A549 (cell line): ENCODE results near the gene NAV2. TPM values are rescaled to one million over a fixed set of nuclear protein-coding genes. Genes with fewer than 3 reads are reported as not detected.

Experiments used
- ATAC-seq, 2 experiments: fragments of 200-7000 bp in 1 of 2; fragments of >200 bp in 1 of 2; cut with Nextera tagmentation in 1 of 2; cut with Tn5 transposase in 1 of 2; 3 replicates each; pipeline versions ENCODE4 v1.8.0 to v1.9.1; 2018 to 2020; ENCODE audit warnings: mild to moderate bottlenecking in 1 of 2, moderate library complexity in 1 of 2
- CTCF ChIA-PET: fragments of 300-600 bp; sonication (Branson Sonifier 250); formaldehyde crosslinking; extraction: SDS; loops from one replicate; lab custom pipeline; 2021; ENCODE audit warnings: antibody characterized with exemption, inconsistent platforms; lab: Yijun Ruan, JAX
- POLR2A ChIA-PET: fragments of 350-600 bp; formaldehyde crosslinking; extraction: SDS; loops from one replicate; lab custom pipeline; 2021; ENCODE audit warnings: antibody characterized with exemption, inconsistent platforms; lab: Yijun Ruan, JAX
- DNase-seq, 2 experiments: peaks; one replicate each; pipeline versions ENCODE4 v3.0.0 to v3.0.0-alpha.2; 2011 to 2016; ENCODE audit warnings: low read depth in 1 of 2, low spot score in 1 of 2
- FAIRE-seq: peaks from 2 replicates; lab custom pipeline; 2011; peaks lifted over from hg19 to GRCh38; lab: Jason Lieb, UNC
- H3K27ac ChIP-seq, 2 experiments: fragments of >200 bp; sonication (Bioruptor Twin); formaldehyde crosslinking; 3 replicates each; pipeline ENCODE4 v1.5.1; 2016 to 2017
- H3K4me1 ChIP-seq: fragments of >200 bp; sonication (Bioruptor Twin); formaldehyde crosslinking; 3 replicates; pipeline ENCODE4 v1.6.1; 2016
- H3K4me2 ChIP-seq: fragments of >200 bp; sonication (Bioruptor Twin); formaldehyde crosslinking; 3 replicates; pipeline ENCODE4 v1.6.1; 2016
- H3K4me3 ChIP-seq: fragments of >200 bp; sonication (Bioruptor Twin); formaldehyde crosslinking; 3 replicates; pipeline ENCODE4 v1.5.1; 2016
- H3K9me3 ChIP-seq: fragments of >200 bp; sonication (Bioruptor Twin); formaldehyde crosslinking; 3 replicates; pipeline ENCODE4 v1.6.1; 2016
- CBX8 ChIP-seq: fragments of 200-600 bp; sonication (generic); IDR thresholded peaks from 2 replicates; pipeline ENCODE4 v1.6.1; 2016
- CEBPB ChIP-seq, 2 experiments: fragments of >200 bp in 1 of 2; sonication (Bioruptor Twin) in 1 of 2; formaldehyde crosslinking in 1 of 2; IDR thresholded peaks; 2 replicates each; pipeline ENCODE4 v1.6.1; 2012 to 2016
- FOSL2 ChIP-seq, 2 experiments: fragments of 450-650 bp in 1 of 2; fragments of >200 bp in 1 of 2; sonication (Bioruptor Twin) in 1 of 2; formaldehyde crosslinking; IDR thresholded peaks; 2 replicates each; pipeline versions ENCODE4 v1.5.0 to v1.6.1; 2016 to 2020; ENCODE audit warnings: mild to moderate bottlenecking in 1 of 2, moderate library complexity in 1 of 2
- GATA3 ChIP-seq: IDR thresholded peaks from 2 replicates; pipeline ENCODE4 v1.6.1; 2012; ENCODE audit warnings: borderline replicate concordance
- HEYL ChIP-seq: fragments of 250-450 bp; sonication (Bioruptor Pico); IDR thresholded peaks from 2 replicates; pipeline ENCODE4 v1.8.0; 2021; ENCODE audit warnings: mild to moderate bottlenecking, moderate library complexity
- HOXA7 ChIP-seq: fragments of 250-450 bp; sonication (Bioruptor Pico); IDR thresholded peaks from 2 replicates; pipeline ENCODE4 v1.5.0; 2020; ENCODE audit warnings: mild to moderate bottlenecking, moderate library complexity
- HOXB5 ChIP-seq: fragments of 250-450 bp; sonication (Bioruptor Pico); IDR thresholded peaks from 2 replicates; pipeline ENCODE4 v1.5.0; 2020; ENCODE audit warnings: mild to moderate bottlenecking, moderate library complexity
- JUNB ChIP-seq: fragments of >200 bp; sonication (Bioruptor Twin); formaldehyde crosslinking; IDR thresholded peaks from 2 replicates; pipeline ENCODE4 v1.6.1; 2016
- MYC ChIP-seq: IDR thresholded peaks from 2 replicates; pipeline ENCODE4 v1.6.1; 2012; ENCODE audit warnings: mild to moderate bottlenecking, inconsistent platforms, low read length, improper control_type of control experiment, borderline replicate concordance
- NR3C1 ChIP-seq: fragments of >200 bp; sonication (Bioruptor Twin); formaldehyde crosslinking; IDR thresholded peaks from 3 replicates; pipeline ENCODE4 v1.6.1; 2017
- PHF8 ChIP-seq: fragments of 200-600 bp; sonication (generic); IDR thresholded peaks from 2 replicates; pipeline ENCODE4 v1.6.1; 2016; ENCODE audit warnings: low read depth, mild to moderate bottlenecking, antibody characterized with exemption, moderate library complexity, borderline replicate concordance
- POLR2AphosphoS2 ChIP-seq: conservative IDR thresholded peaks from 2 replicates; pipeline ENCODE4 v1.6.1; 2012; ENCODE audit warnings: low read length, improper control_type of control experiment, inconsistent platforms
- RCOR1 ChIP-seq: fragments of 150-350 bp; IDR thresholded peaks from 2 replicates; pipeline ENCODE4 v1.6.1; 2014; ENCODE audit warnings: antibody characterized with exemption, low read length, low read depth
- SMC3 ChIP-seq: fragments of >200 bp; sonication (Bioruptor Twin); formaldehyde crosslinking; IDR thresholded peaks from 3 replicates; pipeline ENCODE4 v1.6.1; 2018; ENCODE audit warnings: inconsistent platforms
- SREBF2 ChIP-seq: fragments of 450-650 bp; IDR thresholded peaks from 2 replicates; pipeline ENCODE4 v1.6.1; 2014; ENCODE audit warnings: mild to moderate bottlenecking, moderate library complexity
- ZSCAN20 ChIP-seq: fragments of 250-450 bp; sonication (Bioruptor Pico); IDR thresholded peaks from 2 replicates; pipeline ENCODE4 v1.8.0; 2022; ENCODE audit warnings: mild to moderate bottlenecking, moderate library complexity
- WGBS: methylation state at CpG from one replicate; pipeline ENCODE4 v1.1.6; 2017; ENCODE audit errors: missing lambda C conversion rate; 5-methylcytosine and 5-hydroxymethylcytosine counted together
- polyA plus RNA-seq, 4 experiments: library from polyadenylated mRNA; depleted of rRNA in 3 of 4; stranded (reverse); fragments of >200 nt; fragmentation: RNase III in 1 of 4; extraction: RNeasy Plus Mini Kit Qiagen cat#74134 plus additional on column Dnase treatment in 1 of 4; gene quantifications; 2 replicates in 3 of 4; 3 replicates in 1 of 4; pipeline ENCODE4 v1.2.3, GENCODE V29; 2011 to 2017
- TF ChIP-seq, protein P1 (sequence below): IDR thresholded peaks from 2 replicates; pipeline ENCODE4 v1.6.1; 2012
- TF ChIP-seq, protein P2 (sequence below): fragments of 200-600 bp; sonication (generic); IDR thresholded peaks from 2 replicates; pipeline ENCODE4 v1.6.1; 2016; ENCODE audit warnings: antibody characterized with exemption, mild to moderate bottlenecking, moderate library complexity
- TF ChIP-seq, protein P3 (sequence below): fragments of >200 bp; sonication (Bioruptor Twin); formaldehyde crosslinking; IDR thresholded peaks from 3 replicates; pipeline ENCODE4 v1.5.1; 2016
- TF ChIP-seq, protein P4 (sequence below): IDR thresholded peaks from 2 replicates; pipeline ENCODE4 v1.6.1; 2012; ENCODE audit warnings: low read depth, borderline replicate concordance

The NAV2 gene
- polyA plus RNA-seq, 2 of the 4 experiments (the other 2 are of a cell fraction) = 4.9 to 19.8 TPM

DNA sequence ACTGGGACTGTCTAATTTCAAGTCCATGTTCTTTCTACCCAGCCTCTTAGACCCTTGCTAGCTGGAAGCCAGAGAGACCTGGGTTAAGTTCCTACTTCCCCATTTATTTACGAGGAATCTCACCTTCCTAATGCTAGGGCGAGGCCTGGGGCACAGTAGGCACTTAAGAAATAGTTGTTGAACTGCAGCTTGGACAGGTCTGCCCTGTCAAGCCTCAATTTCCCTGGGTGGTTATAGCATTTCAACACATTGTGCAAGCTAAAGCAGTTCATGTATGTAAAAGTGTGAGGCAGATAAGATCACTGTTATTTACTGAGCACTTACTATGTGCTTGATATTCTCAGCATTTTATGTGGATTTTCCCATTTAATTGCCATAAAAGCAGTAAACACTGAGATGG, 12.1 kb downstream of the NAV2 start:
- H3K4me1 ChIP-seq = peaks cover 18% of the 10 kb centered on the region
- no peak overlapping the region for H3K4me2 ChIP-seq
- POLR2A ChIA-PET = no interaction called here
- ATAC-seq (no peak), FAIRE-seq (no peak), DNase-seq (no peak)
- H3K27ac ChIP-seq = no peak overlapping the region; a peak in 1 of 6 replicates
- no peak overlapping the region for H3K4me3 ChIP-seq
- CTCF ChIA-PET = interaction anchor here (1.2 to 6.2 kb wide), 4 partner anchors 18 to 171 kb away, joined by 3 to 37 read pairs (median 14); no protein-coding TSS in a partner anchor
- 72% methylated on average over 2 of the region's 2 CpGs for WGBS
- TF ChIP-seq, protein P1, sequence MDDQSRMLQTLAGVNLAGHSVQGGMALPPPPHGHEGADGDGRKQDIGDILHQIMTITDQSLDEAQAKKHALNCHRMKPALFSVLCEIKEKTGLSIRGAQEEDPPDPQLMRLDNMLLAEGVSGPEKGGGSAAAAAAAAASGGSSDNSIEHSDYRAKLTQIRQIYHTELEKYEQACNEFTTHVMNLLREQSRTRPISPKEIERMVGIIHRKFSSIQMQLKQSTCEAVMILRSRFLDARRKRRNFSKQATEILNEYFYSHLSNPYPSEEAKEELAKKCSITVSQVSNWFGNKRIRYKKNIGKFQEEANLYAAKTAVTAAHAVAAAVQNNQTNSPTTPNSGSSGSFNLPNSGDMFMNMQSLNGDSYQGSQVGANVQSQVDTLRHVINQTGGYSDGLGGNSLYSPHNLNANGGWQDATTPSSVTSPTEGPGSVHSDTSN = no peak
- no peak for TF ChIP-seq HEYL (CRISPR knock-in tag)
- TF ChIP-seq HOXB5 = no peak
- no peak for TF ChIP-seq CEBPB (IDR thresholded peaks at IDR 0.05)
- no peak for TF ChIP-seq MYC
- TF ChIP-seq HOXA7 (CRISPR knock-in tag) = no peak
- TF ChIP-seq POLR2AphosphoS2 = no peak
- no peak for TF ChIP-seq FOSL2 (IDR thresholded peaks at IDR 0.05)
- no peak for TF ChIP-seq FOSL2 (CRISPR knock-in tag; IDR thresholded peaks at IDR 0.05)
- no peak for TF ChIP-seq GATA3
- no peak for TF ChIP-seq SREBF2
- TF ChIP-seq, protein P2, sequence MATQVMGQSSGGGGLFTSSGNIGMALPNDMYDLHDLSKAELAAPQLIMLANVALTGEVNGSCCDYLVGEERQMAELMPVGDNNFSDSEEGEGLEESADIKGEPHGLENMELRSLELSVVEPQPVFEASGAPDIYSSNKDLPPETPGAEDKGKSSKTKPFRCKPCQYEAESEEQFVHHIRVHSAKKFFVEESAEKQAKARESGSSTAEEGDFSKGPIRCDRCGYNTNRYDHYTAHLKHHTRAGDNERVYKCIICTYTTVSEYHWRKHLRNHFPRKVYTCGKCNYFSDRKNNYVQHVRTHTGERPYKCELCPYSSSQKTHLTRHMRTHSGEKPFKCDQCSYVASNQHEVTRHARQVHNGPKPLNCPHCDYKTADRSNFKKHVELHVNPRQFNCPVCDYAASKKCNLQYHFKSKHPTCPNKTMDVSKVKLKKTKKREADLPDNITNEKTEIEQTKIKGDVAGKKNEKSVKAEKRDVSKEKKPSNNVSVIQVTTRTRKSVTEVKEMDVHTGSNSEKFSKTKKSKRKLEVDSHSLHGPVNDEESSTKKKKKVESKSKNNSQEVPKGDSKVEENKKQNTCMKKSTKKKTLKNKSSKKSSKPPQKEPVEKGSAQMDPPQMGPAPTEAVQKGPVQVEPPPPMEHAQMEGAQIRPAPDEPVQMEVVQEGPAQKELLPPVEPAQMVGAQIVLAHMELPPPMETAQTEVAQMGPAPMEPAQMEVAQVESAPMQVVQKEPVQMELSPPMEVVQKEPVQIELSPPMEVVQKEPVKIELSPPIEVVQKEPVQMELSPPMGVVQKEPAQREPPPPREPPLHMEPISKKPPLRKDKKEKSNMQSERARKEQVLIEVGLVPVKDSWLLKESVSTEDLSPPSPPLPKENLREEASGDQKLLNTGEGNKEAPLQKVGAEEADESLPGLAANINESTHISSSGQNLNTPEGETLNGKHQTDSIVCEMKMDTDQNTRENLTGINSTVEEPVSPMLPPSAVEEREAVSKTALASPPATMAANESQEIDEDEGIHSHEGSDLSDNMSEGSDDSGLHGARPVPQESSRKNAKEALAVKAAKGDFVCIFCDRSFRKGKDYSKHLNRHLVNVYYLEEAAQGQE = no peak
- TF ChIP-seq, protein P3, sequence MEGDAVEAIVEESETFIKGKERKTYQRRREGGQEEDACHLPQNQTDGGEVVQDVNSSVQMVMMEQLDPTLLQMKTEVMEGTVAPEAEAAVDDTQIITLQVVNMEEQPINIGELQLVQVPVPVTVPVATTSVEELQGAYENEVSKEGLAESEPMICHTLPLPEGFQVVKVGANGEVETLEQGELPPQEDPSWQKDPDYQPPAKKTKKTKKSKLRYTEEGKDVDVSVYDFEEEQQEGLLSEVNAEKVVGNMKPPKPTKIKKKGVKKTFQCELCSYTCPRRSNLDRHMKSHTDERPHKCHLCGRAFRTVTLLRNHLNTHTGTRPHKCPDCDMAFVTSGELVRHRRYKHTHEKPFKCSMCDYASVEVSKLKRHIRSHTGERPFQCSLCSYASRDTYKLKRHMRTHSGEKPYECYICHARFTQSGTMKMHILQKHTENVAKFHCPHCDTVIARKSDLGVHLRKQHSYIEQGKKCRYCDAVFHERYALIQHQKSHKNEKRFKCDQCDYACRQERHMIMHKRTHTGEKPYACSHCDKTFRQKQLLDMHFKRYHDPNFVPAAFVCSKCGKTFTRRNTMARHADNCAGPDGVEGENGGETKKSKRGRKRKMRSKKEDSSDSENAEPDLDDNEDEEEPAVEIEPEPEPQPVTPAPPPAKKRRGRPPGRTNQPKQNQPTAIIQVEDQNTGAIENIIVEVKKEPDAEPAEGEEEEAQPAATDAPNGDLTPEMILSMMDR = no peak
- TF ChIP-seq RCOR1 = no peak
- no peak for TF ChIP-seq NR3C1
- TF ChIP-seq, protein P4, sequence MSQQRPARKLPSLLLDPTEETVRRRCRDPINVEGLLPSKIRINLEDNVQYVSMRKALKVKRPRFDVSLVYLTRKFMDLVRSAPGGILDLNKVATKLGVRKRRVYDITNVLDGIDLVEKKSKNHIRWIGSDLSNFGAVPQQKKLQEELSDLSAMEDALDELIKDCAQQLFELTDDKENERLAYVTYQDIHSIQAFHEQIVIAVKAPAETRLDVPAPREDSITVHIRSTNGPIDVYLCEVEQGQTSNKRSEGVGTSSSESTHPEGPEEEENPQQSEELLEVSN = no peak
- TF ChIP-seq PHF8 = no peak
- TF ChIP-seq JUNB = no peak
- no peak for TF ChIP-seq ZSCAN20 (CRISPR knock-in tag)
- H3K9me3 ChIP-seq = no peaks in the 10 kb centered on the region

DNA sequence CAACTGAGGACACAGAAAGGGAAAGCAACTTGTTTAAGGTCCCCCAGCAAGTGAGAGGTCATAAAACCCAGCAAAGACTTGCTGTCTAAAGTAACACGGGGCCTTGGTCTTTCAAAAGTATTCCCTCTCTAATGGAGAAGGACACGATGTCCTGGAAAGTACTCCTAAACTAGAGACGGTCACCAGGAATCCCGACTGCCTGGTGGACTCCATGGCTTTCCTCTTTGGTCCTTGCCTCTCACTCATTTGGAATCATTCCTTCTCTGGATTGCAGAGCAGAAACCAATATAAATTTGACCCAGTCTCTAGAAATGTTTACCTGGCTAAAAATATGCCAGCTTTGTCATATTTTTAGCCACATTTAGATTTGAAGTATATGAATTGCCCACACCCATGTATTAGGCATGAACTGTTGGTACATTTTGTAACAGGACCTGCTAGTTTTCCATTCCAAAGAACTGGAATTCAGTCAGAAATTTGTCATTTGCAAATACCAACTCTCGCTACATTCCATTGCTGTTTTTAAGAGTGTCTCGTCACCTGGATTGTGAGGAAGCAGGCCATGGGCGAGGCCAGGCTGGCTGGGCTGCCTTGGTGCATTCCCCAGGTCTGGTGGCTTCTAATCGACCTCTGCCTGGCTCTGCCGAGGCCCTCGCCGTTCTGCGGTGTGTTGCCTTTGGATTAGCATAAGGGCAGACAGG, 12.9 kb downstream of the NAV2 start:
- FAIRE-seq (no peak), DNase-seq (no peak)
- Histone ChIP-seq H3K4me1 (peaks cover 18% of the 10 kb centered on the region), H3K4me3 (no peak overlapping the region), H3K9me3 (no peaks in the 10 kb centered on the region), H3K4me2 (no peak overlapping the region), H3K27ac (no peak overlapping the region; a peak in 1 of 6 replicates)
- ChIA-PET POLR2A (no interaction called here), CTCF (interaction anchor here (1.2 to 3.0 kb wide), 3 partner anchors 18 to 168 kb away, joined by 3 to 10 read pairs (median 5); no protein-coding TSS in a partner anchor)
- TF ChIP-seq MYC (no peak), SMC3 (no peak), CBX8 (no peak)
- TF ChIP-seq, all 56 proteins: peak for 0
- no peak for ATAC-seq
- WGBS = 74% methylated on average over 12 of the region's 12 CpGs
